Prostate gland (tissue), 2 donors: ENCODE data around the gene CPA5. TPM values are rescaled to one million over a fixed set of nuclear protein-coding genes. Genes with fewer than 3 reads are reported as not detected.

Experiments
- DNase-seq: peaks from one replicate; pipeline ENCODE4 v3.0.0-alpha.2; 2019; ENCODE audit warnings: low spot score
- H3K27ac ChIP-seq, 2 donors: fragments of 200-600 bp; sonication (generic); 2 replicates each; pipeline ENCODE4 v1.5.1; 2017 to 2019
- H3K27me3 ChIP-seq: fragments of 200-600 bp; sonication (generic); replicated peaks from 2 replicates; pipeline ENCODE4 v1.5.1; 2019; ENCODE audit not compliant: insufficient read depth
- H3K36me3 ChIP-seq, 2 donors: fragments of 200-600 bp; sonication (generic); 1 replicate in 1 of 2; 2 replicates in 1 of 2; pipeline versions ENCODE4 v1.5.1 to v1.8.1; 2017 to 2019
- H3K4me1 ChIP-seq: fragments of 200-600 bp; sonication (generic); replicated peaks from 2 replicates; pipeline ENCODE4 v1.5.1; 2019
- H3K4me3 ChIP-seq, 2 donors: fragments of 200-600 bp; sonication (generic); 2 replicates each; pipeline ENCODE4 v1.5.1; 2017 to 2019
- H3K9me3 ChIP-seq: fragments of 200-600 bp; sonication (generic); 2 replicates; pipeline ENCODE4 v1.5.1; 2017
- POLR2A ChIP-seq: fragments of 450-650 bp; IDR thresholded peaks from one replicate; pipeline ENCODE4 v1.6.1; 2016; ENCODE audit warnings: antibody characterized with exemption, mild to moderate bottlenecking
- POLR2AphosphoS5 ChIP-seq: sonication (generic); formaldehyde crosslinking; IDR thresholded peaks from one replicate; pipeline ENCODE4 v1.6.1; 2017; ENCODE audit warnings: antibody characterized with exemption
- WGBS: methylation state at CpG from one replicate; pipeline ENCODE4 v1.1.5; 2018; 5-methylcytosine and 5-hydroxymethylcytosine counted together
- intact Hi-C: fragments of 100-400 bp; cut with DNase I; formaldehyde crosslinking; loops from one replicate; pipeline ENCODE4 v1.14.2; 2022
- total RNA-seq, 2 donors: library from RNA; depleted of rRNA; stranded (reverse); fragments of >200 nt; gene quantifications; one replicate each; pipeline ENCODE4 v1.1.0, GENCODE V29; 2016
- TF ChIP-seq, protein P1 (sequence below), 4 experiments: fragments of 200-600 bp in 2 of 4; fragments of 450-650 bp in 2 of 4; sonication (generic) in 2 of 4; IDR thresholded peaks; 1 replicate in 3 of 4; 2 replicates in 1 of 4; pipeline ENCODE4 v1.5.1; 2016 to 2019; ENCODE audit warnings: antibody characterized with exemption in 4 of 4, mild to moderate bottlenecking in 2 of 4, moderate library complexity in 2 of 4

The CPA5 gene
- total RNA-seq, 2 donors from 2014 or later = 1.5 TPM; not detected in 1

DNA sequence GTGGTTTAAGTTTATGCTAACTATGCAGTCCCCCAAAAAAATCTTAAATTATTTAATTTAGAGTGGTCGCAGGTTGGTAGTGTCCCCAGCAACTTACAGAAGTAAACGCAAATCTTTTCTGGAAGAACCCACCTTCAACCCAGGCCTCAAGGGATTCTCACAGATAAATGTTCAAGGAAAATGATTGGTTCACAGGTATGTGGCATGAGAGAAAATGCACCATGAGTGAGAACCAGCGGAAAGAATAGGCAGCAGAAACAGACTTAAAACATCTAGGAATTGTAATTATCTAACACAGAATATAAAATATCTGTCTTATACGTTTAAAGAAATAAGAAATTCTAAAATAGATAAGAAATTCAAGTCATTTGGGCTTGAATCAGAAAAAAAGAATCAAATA, 2.7 kb upstream of the CPA5 start:
- no peaks in the 10 kb centered on the region for H3K4me1 ChIP-seq
- no peaks in the 10 kb centered on the region for H3K36me3 ChIP-seq
- DNase-seq = no peak
- H3K27ac ChIP-seq = no peak overlapping the region
- H3K9me3 ChIP-seq = no peaks in the 10 kb centered on the region
- over 99% methylated on average over 4 of the region's 4 CpGs for WGBS
- TF ChIP-seq POLR2AphosphoS5 = no peak
- no peak for TF ChIP-seq POLR2A
- TF ChIP-seq, protein P1, sequence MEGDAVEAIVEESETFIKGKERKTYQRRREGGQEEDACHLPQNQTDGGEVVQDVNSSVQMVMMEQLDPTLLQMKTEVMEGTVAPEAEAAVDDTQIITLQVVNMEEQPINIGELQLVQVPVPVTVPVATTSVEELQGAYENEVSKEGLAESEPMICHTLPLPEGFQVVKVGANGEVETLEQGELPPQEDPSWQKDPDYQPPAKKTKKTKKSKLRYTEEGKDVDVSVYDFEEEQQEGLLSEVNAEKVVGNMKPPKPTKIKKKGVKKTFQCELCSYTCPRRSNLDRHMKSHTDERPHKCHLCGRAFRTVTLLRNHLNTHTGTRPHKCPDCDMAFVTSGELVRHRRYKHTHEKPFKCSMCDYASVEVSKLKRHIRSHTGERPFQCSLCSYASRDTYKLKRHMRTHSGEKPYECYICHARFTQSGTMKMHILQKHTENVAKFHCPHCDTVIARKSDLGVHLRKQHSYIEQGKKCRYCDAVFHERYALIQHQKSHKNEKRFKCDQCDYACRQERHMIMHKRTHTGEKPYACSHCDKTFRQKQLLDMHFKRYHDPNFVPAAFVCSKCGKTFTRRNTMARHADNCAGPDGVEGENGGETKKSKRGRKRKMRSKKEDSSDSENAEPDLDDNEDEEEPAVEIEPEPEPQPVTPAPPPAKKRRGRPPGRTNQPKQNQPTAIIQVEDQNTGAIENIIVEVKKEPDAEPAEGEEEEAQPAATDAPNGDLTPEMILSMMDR (IDR thresholded peaks at IDR 0.05) = no peak
- H3K4me3 ChIP-seq = no peak overlapping the region
- no peaks in the 10 kb centered on the region for H3K27me3 ChIP-seq
- intact Hi-C loops = no loop called here

- H3K4me3 ChIP-seq = no peak overlapping the region
- no peaks in the 10 kb centered on the region for H3K4me1 ChIP-seq
- H3K36me3 ChIP-seq = no peaks in the 10 kb centered on the region
- H3K27me3 ChIP-seq = no peaks in the 10 kb centered on the region
- DNase-seq = no peak
- no peak overlapping the region for H3K27ac ChIP-seq
- WGBS = 89% methylated on average over 3 of the region's 3 CpGs
- intact Hi-C loops = no loop called here
- no peaks in the 10 kb centered on the region for H3K9me3 ChIP-seq
- TF ChIP-seq POLR2AphosphoS5 = no peak
- TF ChIP-seq, protein P1 (IDR thresholded peaks at IDR 0.05) = no peak
Observed at GRCh38 chr7:130342701-130343380, 1.8 kb upstream of the CPA5 start.

- Histone ChIP-seq H3K9me3 (no peaks in the 10 kb centered on the region), H3K36me3 (no peaks in the 10 kb centered on the region), H3K27ac (no peak overlapping the region), H3K4me3 (no peak overlapping the region), H3K27me3 (no peaks in the 10 kb centered on the region), H3K4me1 (no peaks in the 10 kb centered on the region)
- 22% methylated on average over 8 of the region's 8 CpGs for WGBS
- intact Hi-C loops = no loop called here
- no peak for DNase-seq
- TF ChIP-seq, protein P1 (IDR thresholded peaks at IDR 0.05) = no peak
- TF ChIP-seq POLR2A (no peak), POLR2AphosphoS5 (no peak)
Observed at GRCh38 chr7:130345136-130345535, 520 bp downstream of the CPA5 start.

DNA sequence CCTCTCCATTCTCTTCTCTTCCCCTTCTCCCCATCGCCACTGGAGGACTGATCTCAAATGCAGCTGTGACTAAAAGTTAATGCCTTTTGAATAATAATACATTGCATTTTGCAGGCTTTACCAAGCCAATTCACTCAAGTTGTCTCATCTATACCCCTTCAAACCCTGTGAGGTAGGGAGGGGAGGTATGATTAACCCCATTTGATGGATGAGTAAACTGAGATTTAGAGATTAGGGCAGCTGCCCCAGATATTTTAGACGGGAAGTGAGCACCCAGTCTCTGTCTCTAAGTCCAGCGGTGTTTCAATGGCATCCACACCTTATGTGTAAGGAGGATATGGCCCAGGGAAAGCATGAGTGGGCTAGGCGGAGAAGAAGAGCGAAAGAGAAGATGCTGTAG, 1.1 kb downstream of the CPA5 start:
- H3K27ac ChIP-seq = no peak overlapping the region
- 92% methylated on average over 4 of the region's 5 CpGs for WGBS
- H3K4me1 ChIP-seq = no peaks in the 10 kb centered on the region
- TF ChIP-seq POLR2A = no peak
- TF ChIP-seq POLR2AphosphoS5 = no peak
- TF ChIP-seq, protein P1 (IDR thresholded peaks at IDR 0.05) = no peak
- no peak for DNase-seq
- H3K9me3 ChIP-seq = no peaks in the 10 kb centered on the region
- H3K27me3 ChIP-seq = no peaks in the 10 kb centered on the region
- H3K36me3 ChIP-seq = no peaks in the 10 kb centered on the region
- intact Hi-C loops = no loop called here
- H3K4me3 ChIP-seq = no peak overlapping the region

DNA sequence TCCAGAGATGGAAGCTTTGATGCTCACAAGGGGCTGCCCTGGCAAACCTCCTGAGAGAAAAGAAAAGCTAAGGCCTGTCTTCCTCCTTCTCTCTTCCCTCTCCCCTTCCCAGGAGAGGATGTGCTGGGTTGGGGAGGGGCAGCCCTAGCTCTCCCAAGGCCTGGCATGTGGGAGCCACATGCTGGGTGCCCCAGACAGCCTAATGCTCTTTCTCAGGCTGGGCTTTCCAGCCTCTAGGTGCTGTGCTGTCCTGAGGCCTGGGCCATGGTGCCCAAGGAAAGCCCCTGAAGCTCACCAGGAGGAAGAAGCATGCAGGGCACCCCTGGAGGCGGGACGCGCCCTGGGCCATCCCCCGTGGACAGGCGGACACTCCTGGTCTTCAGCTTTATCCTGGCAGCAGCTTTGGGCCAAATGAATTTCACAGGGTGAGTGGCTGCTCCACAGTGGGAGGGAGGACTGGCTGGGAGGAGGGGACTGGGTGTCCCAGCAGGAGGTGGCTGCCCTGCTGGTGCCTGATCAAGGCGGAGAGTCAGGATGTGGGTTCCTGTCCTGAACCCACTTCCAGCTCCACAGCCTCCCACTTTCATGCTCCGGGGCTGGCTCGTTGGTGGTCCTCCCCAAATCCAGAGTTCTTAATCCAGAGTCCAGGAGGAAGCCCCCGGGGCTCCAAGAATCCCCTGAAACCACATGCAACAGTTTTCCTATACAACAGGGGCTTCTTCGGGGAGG, 1.7 kb downstream of the CPA5 start:
- H3K27ac ChIP-seq = no peak overlapping the region
- no peaks in the 10 kb centered on the region for H3K36me3 ChIP-seq
- 96% methylated on average over 10 of the region's 10 CpGs for WGBS
- H3K4me3 ChIP-seq = no peak overlapping the region
- H3K4me1 ChIP-seq = no peaks in the 10 kb centered on the region
- intact Hi-C loops = no loop called here
- no peaks in the 10 kb centered on the region for H3K27me3 ChIP-seq
- no peaks in the 10 kb centered on the region for H3K9me3 ChIP-seq
- no peak for DNase-seq
- TF ChIP-seq, protein P1 (IDR thresholded peaks at IDR 0.05) = no peak
- no peak for TF ChIP-seq POLR2AphosphoS5
- TF ChIP-seq POLR2A = no peak
